GM10266 (cell line): ENCODE data around the gene CDK14.

Experiments
- DNase-seq: peaks from one replicate; pipeline ENCODE4 v3.0.0; 2012; ENCODE audit errors: extremely low spot score
- CTCF ChIP-seq: IDR thresholded peaks from 2 replicates; pipeline ENCODE4 v1.5.1; 2012; ENCODE audit warnings: mild to moderate bottlenecking, low read depth; ENCODE audit not compliant: control insufficient read depth, insufficient read depth; ENCODE audit errors: missing control alignments

The CDK14 gene

GRCh38 chr7:91248996-91249395, 652.9 kb downstream of the CDK14 start:
- no peak for DNase-seq
- TF ChIP-seq CTCF = no peak

GRCh38 chr7:91249506-91250233, 653.5 kb downstream of the CDK14 start:
- DNase-seq = no peak
- TF ChIP-seq CTCF = no peak

- no peak for DNase-seq
- no peak for TF ChIP-seq CTCF
These were observed 654.6 kb downstream of the CDK14 start for GRCh38 chr7:91250706-91251105.

- TF ChIP-seq CTCF = no peak
- DNase-seq = no peak
These were observed 655.8 kb downstream of the CDK14 start for GRCh38 chr7:91251877-91252276.
